Gastrocnemius medialis (tissue), 4 donors: ENCODE results near the gene TUBG2.

ENCODE experiments used
- POLR2A ChIP-seq, 2 donors: fragments of 450-650 bp; IDR thresholded peaks; one replicate each; pipeline ENCODE4 v1.6.1; 2017; ENCODE audit warnings: antibody characterized with exemption in 2 of 2, mild to moderate bottlenecking in 2 of 2, moderate library complexity in 2 of 2
- TF ChIP-seq, protein P1 (sequence below), 5 experiments: fragments of 450-650 bp in 3 of 5; fragments of 200-600 bp in 2 of 5; sonication (generic) in 2 of 5; IDR thresholded peaks in 4 of 5; conservative IDR thresholded peaks in 1 of 5; 1 replicate in 4 of 5; 2 replicates in 1 of 5; pipeline ENCODE4 v1.5.1; 2016 to 2019; ENCODE audit warnings: antibody characterized with exemption in 5 of 5, mild to moderate bottlenecking in 3 of 5, moderate library complexity in 3 of 5

DNA sequence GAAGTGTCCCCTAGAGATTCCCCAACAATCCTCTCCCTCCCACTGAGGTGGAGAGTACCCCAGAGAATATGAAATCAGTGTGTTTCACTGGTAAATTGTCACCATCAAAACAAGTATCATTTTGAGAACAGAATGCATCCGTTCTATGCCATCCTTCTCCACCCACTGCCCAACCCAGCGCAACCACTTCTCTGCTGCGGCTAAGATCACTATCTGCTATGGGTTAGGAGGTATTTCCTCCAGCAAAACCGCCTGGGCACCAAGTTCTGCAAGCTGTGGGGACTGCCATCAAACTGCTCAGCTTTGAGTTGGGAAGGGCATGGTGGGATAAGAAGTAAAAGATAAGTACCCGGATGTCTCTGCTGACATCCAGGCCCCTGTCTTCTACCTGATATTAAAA is 47.6 kb downstream of the TUBG2 start:
- TF ChIP-seq, protein P1, sequence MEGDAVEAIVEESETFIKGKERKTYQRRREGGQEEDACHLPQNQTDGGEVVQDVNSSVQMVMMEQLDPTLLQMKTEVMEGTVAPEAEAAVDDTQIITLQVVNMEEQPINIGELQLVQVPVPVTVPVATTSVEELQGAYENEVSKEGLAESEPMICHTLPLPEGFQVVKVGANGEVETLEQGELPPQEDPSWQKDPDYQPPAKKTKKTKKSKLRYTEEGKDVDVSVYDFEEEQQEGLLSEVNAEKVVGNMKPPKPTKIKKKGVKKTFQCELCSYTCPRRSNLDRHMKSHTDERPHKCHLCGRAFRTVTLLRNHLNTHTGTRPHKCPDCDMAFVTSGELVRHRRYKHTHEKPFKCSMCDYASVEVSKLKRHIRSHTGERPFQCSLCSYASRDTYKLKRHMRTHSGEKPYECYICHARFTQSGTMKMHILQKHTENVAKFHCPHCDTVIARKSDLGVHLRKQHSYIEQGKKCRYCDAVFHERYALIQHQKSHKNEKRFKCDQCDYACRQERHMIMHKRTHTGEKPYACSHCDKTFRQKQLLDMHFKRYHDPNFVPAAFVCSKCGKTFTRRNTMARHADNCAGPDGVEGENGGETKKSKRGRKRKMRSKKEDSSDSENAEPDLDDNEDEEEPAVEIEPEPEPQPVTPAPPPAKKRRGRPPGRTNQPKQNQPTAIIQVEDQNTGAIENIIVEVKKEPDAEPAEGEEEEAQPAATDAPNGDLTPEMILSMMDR (IDR thresholded peaks at IDR 0.05 in 4 of 5, conservative IDR thresholded peaks at IDR 0.05 in 1 of 5): no peak
- no peak for TF ChIP-seq POLR2A (IDR thresholded peaks at IDR 0.05)
